PC-9 (cell line): ENCODE data around the gene TP53RK.

Source experiments
- EZH2 ChIP-seq: fragments of 200-600 bp; sonication (generic); IDR thresholded peaks from 2 replicates; pipeline ENCODE4 v1.8.0; 2017; ENCODE audit warnings: antibody characterized with exemption, low read depth
- TF ChIP-seq, protein P1 (sequence below): fragments of 200-600 bp; sonication (generic); conservative IDR thresholded peaks from 2 replicates; pipeline ENCODE4 v1.6.1; 2017; ENCODE audit warnings: mixed run types, antibody characterized with exemption, mild to moderate bottlenecking, moderate library complexity

GRCh38 chr20:46661659-46662058 lies 27.6 kb downstream of the TP53RK start:
- TF ChIP-seq, protein P1, sequence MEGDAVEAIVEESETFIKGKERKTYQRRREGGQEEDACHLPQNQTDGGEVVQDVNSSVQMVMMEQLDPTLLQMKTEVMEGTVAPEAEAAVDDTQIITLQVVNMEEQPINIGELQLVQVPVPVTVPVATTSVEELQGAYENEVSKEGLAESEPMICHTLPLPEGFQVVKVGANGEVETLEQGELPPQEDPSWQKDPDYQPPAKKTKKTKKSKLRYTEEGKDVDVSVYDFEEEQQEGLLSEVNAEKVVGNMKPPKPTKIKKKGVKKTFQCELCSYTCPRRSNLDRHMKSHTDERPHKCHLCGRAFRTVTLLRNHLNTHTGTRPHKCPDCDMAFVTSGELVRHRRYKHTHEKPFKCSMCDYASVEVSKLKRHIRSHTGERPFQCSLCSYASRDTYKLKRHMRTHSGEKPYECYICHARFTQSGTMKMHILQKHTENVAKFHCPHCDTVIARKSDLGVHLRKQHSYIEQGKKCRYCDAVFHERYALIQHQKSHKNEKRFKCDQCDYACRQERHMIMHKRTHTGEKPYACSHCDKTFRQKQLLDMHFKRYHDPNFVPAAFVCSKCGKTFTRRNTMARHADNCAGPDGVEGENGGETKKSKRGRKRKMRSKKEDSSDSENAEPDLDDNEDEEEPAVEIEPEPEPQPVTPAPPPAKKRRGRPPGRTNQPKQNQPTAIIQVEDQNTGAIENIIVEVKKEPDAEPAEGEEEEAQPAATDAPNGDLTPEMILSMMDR, result no peak
- TF ChIP-seq EZH2, result no peak
